Stimulated activated CD8-positive, alpha-beta memory T cell treated with anti-CD3 and anti-CD28 coated beads, Interleukin-7, amount 100 ng/mL, for 24 hours (primary cell): ENCODE measurements around the gene SIRT6.
"Not testable (repeated sequence)": the region's sequence is repeated elsewhere in the genome, so short reads cannot be mapped to it uniquely, and the experiment has no call there.

ENCODE experiments used
- DNase-seq: peaks from one replicate; pipeline ENCODE4 v3.0.0-alpha.2; 2020; ENCODE audit warnings: low read depth

Gene SIRT6

DNA sequence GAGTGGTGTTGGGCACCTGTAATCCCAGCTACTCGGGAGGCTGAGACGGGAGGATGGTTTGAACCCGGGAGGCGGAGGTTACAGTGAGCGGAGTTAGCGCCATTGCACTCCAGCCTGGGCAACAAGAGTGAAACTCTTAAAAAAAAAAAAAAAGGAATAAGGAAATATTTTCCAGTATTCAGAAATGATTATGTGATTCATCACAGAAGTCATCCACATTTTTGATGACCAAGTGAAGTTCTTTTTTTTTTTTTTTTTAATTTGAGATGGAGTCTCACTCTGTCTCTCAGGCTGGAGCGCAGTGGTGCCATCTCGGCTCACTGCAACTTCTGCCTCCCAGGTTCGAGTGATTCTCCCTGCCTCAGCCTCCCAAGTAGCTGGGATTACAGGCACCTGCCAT, 47.0 kb downstream of the SIRT6 start:
- not testable (repeated sequence) for DNase-seq

DNA sequence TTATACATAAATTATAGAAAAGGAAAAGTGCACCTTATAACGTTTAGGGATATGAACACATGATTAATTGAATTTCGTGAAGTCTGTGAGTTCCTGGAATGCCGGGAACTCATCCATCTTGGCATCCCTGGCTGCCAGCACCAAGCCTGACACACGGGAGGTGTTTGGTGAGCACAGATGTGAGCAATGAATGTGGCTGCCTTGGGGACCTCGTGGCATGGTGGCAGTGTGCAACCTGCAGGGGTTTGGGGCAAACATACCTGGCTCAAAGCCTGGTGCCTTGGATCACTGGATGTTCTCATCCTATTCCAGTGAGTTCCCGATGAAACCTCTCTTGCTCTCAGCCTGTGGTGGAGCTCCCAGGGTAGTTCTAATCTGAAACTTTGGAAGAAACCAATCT, 48.0 kb downstream of the SIRT6 start:
- DNase-seq, result no peak

DNA sequence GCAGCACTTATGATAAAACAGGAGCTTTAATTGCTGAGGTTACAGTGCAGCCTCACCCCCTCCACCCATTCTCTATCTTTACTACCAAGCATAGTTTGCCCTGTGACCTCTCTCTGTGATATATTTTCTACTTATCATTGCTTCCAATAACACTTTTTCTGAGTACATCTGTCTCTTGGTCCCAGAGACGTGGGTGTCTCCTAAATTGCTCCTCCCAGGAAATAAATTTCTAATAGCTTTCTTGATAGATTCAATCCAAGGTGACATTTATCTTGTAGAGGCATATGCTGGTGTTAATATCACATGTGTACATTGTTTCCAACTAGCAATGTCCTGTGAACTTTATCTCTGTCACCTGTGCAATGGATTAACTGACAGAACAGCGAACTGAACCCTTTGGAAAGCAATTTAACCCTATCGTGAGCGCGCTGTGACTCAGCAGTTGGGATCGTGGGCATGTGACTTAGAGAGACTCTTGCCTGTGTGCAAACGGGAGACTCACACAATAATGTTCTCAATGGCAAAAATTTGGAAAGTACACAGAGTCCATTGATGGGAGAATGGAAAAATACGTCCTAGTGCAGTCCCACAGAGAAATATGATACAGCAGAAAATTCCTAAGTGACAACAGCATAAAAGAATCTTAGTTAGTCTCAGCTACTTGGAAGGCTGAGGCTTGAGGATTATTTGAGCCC, 51.5 kb downstream of the SIRT6 start:
- no peak for DNase-seq

DNA sequence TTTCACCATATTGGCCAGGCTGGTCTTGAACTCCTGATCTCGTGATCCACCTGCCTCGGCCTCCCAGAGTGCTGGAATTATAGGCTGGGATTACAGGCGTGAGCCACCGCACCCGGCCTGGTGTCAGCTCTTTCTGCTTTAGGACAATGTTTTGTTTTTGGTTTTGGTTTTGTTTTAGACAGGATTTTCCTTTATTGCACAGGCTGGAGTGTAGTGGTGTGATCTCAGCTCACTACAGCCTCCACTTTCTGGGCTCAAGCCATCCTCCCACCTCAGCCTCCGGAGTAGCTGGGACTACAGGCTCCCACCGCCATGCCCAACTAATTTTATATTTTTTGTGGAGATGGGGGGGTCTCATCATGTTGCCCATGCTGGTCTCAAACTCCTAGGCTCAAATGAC, 53.3 kb downstream of the SIRT6 start:
- DNase-seq, result not testable (repeated sequence)

DNA sequence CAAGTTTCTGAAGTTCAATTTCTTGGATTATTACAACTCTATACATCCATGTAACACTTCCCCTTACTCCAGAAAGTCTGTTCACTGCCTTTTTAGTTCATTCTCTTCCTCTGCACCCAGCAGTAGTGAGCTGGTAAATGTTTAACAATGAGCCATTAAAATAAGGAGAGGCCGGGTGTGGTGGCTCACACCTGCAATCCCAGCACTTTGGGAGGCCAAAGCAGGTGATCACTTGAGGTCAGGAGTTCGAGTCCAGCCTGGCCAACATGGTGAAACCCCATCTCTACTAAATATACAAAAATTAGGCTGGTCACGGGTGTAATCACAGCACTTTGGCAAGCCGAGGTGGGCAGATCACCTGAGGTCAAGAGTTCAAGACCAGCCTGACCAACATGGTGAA, 55.0 kb downstream of the SIRT6 start:
- not testable (repeated sequence) for DNase-seq

DNA sequence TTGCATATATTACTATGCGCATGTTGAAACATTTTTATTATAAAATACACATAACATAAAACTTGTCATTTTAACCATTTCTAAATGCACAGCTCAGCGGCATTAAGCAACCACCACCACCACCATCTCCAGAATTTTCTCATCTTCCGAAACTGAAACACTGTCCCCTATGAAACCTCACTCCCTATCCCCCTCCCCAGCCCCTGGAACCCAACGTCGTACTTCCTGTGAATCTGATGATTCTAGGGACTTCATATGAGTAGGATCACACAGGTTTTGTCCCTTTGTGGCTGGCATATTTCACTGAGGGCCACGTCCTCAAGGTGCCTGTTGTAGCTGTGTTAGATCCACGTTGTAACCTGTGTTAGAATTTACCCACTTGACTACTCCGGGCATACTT, 57.7 kb downstream of the SIRT6 start:
- DNase-seq, result no peak
